Ascending aorta (tissue), 2 donors: ENCODE results near the gene ST14. TPM values are rescaled to one million over a fixed set of nuclear protein-coding genes. Genes with fewer than 3 reads are reported as not detected.

Experiments used
- DNase-seq, 2 donors: peaks; one replicate each; pipeline ENCODE4 v3.0.0-alpha.2; 2019; ENCODE audit warnings: low spot score in 2 of 2
- H3K27ac ChIP-seq, 2 donors: fragments of 200-600 bp; sonication (generic); one replicate each; pipeline ENCODE4 v1.5.1; 2016 to 2017; ENCODE audit warnings: mild to moderate bottlenecking in 1 of 2
- H3K27me3 ChIP-seq: fragments of 200-600 bp; sonication (generic); one replicate; pipeline ENCODE4 v1.5.1; 2017
- H3K36me3 ChIP-seq, 2 donors: fragments of 200-600 bp; sonication (generic); one replicate each; pipeline ENCODE4 v1.5.1; 2016
- H3K4me1 ChIP-seq, 2 donors: fragments of 200-600 bp; sonication (generic); one replicate each; pipeline ENCODE4 v1.5.1; 2016 to 2017; ENCODE audit warnings: mild to moderate bottlenecking in 1 of 2
- H3K4me3 ChIP-seq, 2 donors: fragments of 200-600 bp; sonication (generic); one replicate each; pipeline ENCODE4 v1.5.1; 2016 to 2017; ENCODE audit warnings: mild to moderate bottlenecking in 1 of 2
- H3K9me3 ChIP-seq, 2 donors: fragments of 200-600 bp; sonication (generic); one replicate each; pipeline ENCODE4 v1.5.1; 2016
- intact Hi-C: fragments of 100-400 bp; cut with DNase I; formaldehyde crosslinking; loops from one replicate; pipeline ENCODE4 v1.15.1; 2023
- total RNA-seq: library from RNA; depleted of rRNA; stranded (reverse); fragments of >200 nt; gene quantifications from one replicate; pipeline ENCODE4 v1.1.0, GENCODE V29; 2016
- TF ChIP-seq, protein P1 (sequence below), 3 experiments: fragments of 200-600 bp in 2 of 3; fragments of 450-650 bp in 1 of 3; sonication (generic) in 2 of 3; IDR thresholded peaks; one replicate each; pipeline ENCODE4 v1.5.1; 2016 to 2019; ENCODE audit warnings: antibody characterized with exemption in 3 of 3, mild to moderate bottlenecking in 1 of 3, moderate library complexity in 1 of 3

ST14 gene
- total RNA-seq, 1 donor from 2014 or later, result 5.4 TPM

DNA sequence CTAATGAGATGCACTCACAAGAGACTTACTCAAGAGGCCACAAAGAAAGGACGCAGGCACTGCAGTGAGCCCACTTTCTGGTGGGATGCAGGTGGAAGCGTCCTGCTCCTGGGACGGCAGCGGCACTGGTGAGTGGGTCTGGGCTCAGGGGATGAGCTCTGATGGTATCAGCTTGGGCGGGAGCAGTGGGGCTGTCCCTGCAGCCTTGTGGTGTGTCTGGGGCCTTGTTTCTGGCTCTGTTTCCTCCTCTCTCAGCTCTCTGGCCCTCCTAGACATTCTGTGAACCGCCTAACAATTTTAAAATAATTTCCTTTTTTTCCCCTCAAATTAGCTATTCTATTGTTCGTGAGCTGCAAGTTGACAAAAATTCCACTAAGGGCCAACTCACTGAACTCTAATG lies 8.8 kb upstream of the ST14 start:
- intact Hi-C loops, result no loop called here
- no peaks in the 10 kb centered on the region for H3K4me1 ChIP-seq
- no peak overlapping the region for H3K27ac ChIP-seq
- TF ChIP-seq, protein P1, sequence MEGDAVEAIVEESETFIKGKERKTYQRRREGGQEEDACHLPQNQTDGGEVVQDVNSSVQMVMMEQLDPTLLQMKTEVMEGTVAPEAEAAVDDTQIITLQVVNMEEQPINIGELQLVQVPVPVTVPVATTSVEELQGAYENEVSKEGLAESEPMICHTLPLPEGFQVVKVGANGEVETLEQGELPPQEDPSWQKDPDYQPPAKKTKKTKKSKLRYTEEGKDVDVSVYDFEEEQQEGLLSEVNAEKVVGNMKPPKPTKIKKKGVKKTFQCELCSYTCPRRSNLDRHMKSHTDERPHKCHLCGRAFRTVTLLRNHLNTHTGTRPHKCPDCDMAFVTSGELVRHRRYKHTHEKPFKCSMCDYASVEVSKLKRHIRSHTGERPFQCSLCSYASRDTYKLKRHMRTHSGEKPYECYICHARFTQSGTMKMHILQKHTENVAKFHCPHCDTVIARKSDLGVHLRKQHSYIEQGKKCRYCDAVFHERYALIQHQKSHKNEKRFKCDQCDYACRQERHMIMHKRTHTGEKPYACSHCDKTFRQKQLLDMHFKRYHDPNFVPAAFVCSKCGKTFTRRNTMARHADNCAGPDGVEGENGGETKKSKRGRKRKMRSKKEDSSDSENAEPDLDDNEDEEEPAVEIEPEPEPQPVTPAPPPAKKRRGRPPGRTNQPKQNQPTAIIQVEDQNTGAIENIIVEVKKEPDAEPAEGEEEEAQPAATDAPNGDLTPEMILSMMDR (IDR thresholded peaks at IDR 0.05), result no peak
- peaks cover 2 to 6% of the 10 kb centered on the region in 2 donors for H3K36me3 ChIP-seq
- H3K9me3 ChIP-seq, result no peaks in the 10 kb centered on the region
- no peak for DNase-seq
- H3K4me3 ChIP-seq, result no peak overlapping the region
- H3K27me3 ChIP-seq, result no peaks in the 10 kb centered on the region

DNA sequence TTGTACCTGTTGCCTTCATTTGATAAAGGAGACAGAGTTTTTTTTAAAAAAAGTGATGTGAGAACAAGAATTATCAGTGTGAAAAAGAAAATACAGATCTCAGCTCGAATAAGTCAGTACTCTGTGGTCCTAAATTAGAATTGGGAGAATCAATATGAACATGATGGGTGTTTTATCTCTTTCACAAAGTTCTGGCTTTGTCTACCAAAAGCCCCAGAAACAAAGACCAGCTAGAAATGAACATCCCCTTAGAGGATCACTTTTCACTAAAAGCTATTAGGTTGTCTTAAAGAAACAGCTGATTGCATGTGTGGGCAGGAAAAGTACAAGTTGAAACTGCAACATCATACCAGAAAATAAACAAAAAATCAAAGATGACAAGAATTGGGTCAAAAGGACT lies 8.4 kb upstream of the ST14 start:
- H3K4me1 ChIP-seq, result no peaks in the 10 kb centered on the region
- peaks cover 0 to 3% of the 10 kb centered on the region in 2 donors for H3K36me3 ChIP-seq
- H3K4me3 ChIP-seq, result no peak overlapping the region
- no peak for DNase-seq
- H3K9me3 ChIP-seq, result no peaks in the 10 kb centered on the region
- intact Hi-C loops, result no loop called here
- H3K27ac ChIP-seq, result no peak overlapping the region
- H3K27me3 ChIP-seq, result no peaks in the 10 kb centered on the region
- TF ChIP-seq, protein P1 (IDR thresholded peaks at IDR 0.05), result no peak

DNA sequence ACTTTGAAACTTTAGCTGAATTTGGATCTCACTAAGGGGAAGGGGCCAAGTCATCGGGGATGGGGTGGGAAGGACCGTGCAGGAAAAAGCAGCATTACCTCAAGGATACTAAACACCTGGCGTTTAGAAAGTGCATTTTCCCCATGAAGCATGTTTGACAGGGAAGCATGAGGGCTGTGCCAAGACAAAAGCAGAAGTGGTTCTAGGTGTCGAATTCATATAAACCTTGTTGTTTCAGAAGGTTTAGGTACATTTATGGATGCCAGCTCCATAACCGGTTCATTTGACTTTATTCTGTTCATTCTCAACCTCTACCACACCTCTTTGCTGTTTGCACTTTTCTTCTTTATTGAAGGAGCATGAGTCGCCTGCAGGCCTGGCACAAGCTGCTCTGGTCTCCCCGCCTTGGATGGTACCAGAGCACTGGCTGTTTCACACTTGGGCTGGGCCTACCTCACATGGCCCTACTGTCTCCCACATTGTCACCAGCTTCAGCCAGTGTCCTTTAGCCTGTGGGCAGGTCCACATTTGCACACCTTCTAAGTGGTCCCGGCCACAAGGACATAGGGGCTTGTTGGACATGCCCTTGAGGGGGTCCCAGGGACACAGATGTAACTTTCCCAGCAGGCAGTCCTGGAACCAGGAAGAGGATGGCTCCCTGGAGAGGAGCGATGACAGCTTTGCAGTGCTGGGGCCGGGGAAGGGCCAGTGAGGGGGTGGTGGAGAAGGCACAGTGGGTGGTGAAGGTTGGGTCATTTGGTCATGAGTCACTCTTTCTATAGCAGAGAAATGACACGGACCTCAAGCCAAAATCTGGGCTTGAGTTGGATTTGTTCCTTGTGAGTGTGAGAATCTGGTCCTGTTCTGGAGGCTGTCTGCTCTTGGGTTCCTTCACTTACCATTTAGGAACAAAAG lies 3.2 kb upstream of the ST14 start:
- no peak for DNase-seq
- peaks cover 0 to 4% of the 10 kb centered on the region in 2 donors for H3K4me1 ChIP-seq
- TF ChIP-seq, protein P1 (IDR thresholded peaks at IDR 0.05), result no peak
- intact Hi-C loops, result no loop called here
- H3K27ac ChIP-seq, result no peak overlapping the region
- no peaks in the 10 kb centered on the region for H3K27me3 ChIP-seq
- no peaks in the 10 kb centered on the region for H3K9me3 ChIP-seq
- H3K36me3 ChIP-seq, result no peaks in the 10 kb centered on the region
- no peak overlapping the region for H3K4me3 ChIP-seq

DNA sequence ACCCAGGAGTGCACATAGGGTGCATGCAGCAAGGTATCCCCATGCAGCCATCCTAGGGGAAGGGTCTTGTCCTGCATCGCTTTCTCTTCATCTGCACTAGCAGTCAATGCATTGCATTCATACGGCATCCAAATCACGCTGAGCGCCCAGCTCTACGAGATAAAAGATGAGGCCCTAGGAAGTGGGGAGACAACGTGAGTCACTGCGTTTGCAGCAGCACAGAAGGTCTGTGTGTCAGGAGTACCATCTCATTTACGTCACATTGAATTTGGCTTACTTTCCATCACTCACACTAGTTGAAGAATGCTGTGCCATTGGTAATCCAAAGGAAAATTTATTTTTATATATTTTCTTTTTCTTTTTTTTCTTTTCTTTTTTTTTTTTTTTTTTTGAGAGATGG lies 2.5 kb upstream of the ST14 start:
- H3K27me3 ChIP-seq, result no peaks in the 10 kb centered on the region
- TF ChIP-seq, protein P1 (IDR thresholded peaks at IDR 0.05), result no peak
- H3K4me1 ChIP-seq, result peaks cover 0 to 4% of the 10 kb centered on the region in 2 donors
- no peak overlapping the region for H3K27ac ChIP-seq
- intact Hi-C loops, result no loop called here
- H3K4me3 ChIP-seq, result no peak overlapping the region
- no peak for DNase-seq
- no peaks in the 10 kb centered on the region for H3K36me3 ChIP-seq
- H3K9me3 ChIP-seq, result no peaks in the 10 kb centered on the region

DNA sequence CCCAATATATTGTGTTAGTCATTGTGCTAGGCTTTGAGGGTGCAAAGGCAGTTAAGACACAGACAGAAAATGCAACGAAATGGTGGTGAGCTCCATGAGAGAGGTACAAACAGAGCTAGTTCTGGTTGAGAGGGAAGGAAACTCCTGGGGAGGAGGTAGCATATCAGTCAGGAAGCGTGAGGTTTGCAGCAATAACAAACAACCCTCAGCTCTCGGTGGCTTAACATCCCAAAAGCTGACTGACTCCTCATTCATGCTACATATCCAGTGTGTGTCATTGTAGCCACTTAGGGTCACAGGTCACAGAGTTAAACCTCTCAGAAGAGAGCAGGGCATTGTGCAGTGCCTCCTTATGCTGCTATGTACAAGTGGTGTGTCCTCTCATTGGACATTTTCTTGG lies 1.7 kb upstream of the ST14 start:
- TF ChIP-seq, protein P1 (IDR thresholded peaks at IDR 0.05), result no peak
- Histone ChIP-seq H3K36me3 (no peaks in the 10 kb centered on the region), H3K4me3 (no peak overlapping the region), H3K9me3 (no peaks in the 10 kb centered on the region), H3K4me1 (peaks cover 0 to 4% of the 10 kb centered on the region in 2 donors), H3K27ac (no peak overlapping the region), H3K27me3 (no peaks in the 10 kb centered on the region)
- no peak for DNase-seq
- intact Hi-C loops, result no loop called here
